Panc1 (cell line): ENCODE data around the gene PHTF2.
A peak's percentile ranks its signal among the peaks of the same experiment; 100 is the strongest.

Experiments used
- POLR2AphosphoS5 ChIP-seq: IDR thresholded peaks from 2 replicates; pipeline ENCODE4 v1.6.1; 2012; ENCODE audit warnings: mild to moderate bottlenecking, low read depth, low read length, moderate library complexity
- SIN3A ChIP-seq: IDR thresholded peaks from 2 replicates; pipeline ENCODE4 v1.6.1; 2012; ENCODE audit warnings: low read depth, mild to moderate bottlenecking, low read length, moderate library complexity, borderline replicate concordance; ENCODE audit not compliant: insufficient read depth
- TCF7L2 ChIP-seq: IDR thresholded peaks from 2 replicates; pipeline ENCODE4 v1.6.1; 2011; ENCODE audit warnings: mild to moderate bottlenecking, low read depth, low read length, inconsistent platforms
- TF ChIP-seq, protein P1 (sequence below), 2 experiments: IDR thresholded peaks; 2 replicates each; pipeline ENCODE4 v1.6.1; 2011 to 2012; ENCODE audit warnings: low read depth in 2 of 2, control low read depth in 1 of 2, low read length in 1 of 2, mild to moderate bottlenecking in 1 of 2, moderate library complexity in 1 of 2; ENCODE audit not compliant: insufficient read depth in 1 of 2
- TF ChIP-seq, protein P2 (sequence below): fragments of 450-650 bp; IDR thresholded peaks from 2 replicates; pipeline ENCODE4 v1.5.1; 2017; ENCODE audit warnings: mild to moderate bottlenecking

DNA sequence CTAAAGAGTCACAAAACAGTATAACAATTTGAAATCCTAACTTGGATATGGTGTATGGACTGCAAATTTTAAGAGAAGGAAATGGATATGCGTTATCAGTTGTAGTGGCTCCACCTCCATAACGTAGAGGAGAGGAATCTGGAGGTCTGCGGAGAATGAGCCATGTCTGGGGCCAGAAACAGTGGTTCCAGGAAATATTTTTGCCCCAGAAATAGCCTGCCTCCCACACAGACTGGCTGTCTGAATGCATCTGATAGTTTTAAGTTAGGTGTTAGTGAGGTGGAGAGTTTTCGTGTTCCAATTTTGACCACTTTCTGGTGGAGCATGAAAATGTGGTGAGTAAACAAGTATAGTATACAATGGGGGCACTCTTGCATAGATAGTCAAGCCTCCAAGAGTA, 1.6 kb downstream of the PHTF2 start:
- TF ChIP-seq, protein P1, sequence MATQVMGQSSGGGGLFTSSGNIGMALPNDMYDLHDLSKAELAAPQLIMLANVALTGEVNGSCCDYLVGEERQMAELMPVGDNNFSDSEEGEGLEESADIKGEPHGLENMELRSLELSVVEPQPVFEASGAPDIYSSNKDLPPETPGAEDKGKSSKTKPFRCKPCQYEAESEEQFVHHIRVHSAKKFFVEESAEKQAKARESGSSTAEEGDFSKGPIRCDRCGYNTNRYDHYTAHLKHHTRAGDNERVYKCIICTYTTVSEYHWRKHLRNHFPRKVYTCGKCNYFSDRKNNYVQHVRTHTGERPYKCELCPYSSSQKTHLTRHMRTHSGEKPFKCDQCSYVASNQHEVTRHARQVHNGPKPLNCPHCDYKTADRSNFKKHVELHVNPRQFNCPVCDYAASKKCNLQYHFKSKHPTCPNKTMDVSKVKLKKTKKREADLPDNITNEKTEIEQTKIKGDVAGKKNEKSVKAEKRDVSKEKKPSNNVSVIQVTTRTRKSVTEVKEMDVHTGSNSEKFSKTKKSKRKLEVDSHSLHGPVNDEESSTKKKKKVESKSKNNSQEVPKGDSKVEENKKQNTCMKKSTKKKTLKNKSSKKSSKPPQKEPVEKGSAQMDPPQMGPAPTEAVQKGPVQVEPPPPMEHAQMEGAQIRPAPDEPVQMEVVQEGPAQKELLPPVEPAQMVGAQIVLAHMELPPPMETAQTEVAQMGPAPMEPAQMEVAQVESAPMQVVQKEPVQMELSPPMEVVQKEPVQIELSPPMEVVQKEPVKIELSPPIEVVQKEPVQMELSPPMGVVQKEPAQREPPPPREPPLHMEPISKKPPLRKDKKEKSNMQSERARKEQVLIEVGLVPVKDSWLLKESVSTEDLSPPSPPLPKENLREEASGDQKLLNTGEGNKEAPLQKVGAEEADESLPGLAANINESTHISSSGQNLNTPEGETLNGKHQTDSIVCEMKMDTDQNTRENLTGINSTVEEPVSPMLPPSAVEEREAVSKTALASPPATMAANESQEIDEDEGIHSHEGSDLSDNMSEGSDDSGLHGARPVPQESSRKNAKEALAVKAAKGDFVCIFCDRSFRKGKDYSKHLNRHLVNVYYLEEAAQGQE (IDR thresholded peaks at IDR 0.05; ENCODE audit: insufficient read depth in 1 of 2, low read depth in 2 of 2, low read length in 1 of 2) = no peak
- TF ChIP-seq POLR2AphosphoS5 (no peak), TCF7L2 (no peak), SIN3A (no peak)
- TF ChIP-seq, protein P2, sequence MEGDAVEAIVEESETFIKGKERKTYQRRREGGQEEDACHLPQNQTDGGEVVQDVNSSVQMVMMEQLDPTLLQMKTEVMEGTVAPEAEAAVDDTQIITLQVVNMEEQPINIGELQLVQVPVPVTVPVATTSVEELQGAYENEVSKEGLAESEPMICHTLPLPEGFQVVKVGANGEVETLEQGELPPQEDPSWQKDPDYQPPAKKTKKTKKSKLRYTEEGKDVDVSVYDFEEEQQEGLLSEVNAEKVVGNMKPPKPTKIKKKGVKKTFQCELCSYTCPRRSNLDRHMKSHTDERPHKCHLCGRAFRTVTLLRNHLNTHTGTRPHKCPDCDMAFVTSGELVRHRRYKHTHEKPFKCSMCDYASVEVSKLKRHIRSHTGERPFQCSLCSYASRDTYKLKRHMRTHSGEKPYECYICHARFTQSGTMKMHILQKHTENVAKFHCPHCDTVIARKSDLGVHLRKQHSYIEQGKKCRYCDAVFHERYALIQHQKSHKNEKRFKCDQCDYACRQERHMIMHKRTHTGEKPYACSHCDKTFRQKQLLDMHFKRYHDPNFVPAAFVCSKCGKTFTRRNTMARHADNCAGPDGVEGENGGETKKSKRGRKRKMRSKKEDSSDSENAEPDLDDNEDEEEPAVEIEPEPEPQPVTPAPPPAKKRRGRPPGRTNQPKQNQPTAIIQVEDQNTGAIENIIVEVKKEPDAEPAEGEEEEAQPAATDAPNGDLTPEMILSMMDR = 0 out of 2 replicates have a peak, but pooled peaks have one; percentile 7
